NCI-H1930 (cell line): ENCODE results near the gene REV1.
"Not testable (repeated sequence)": the region's sequence is repeated elsewhere in the genome, so short reads cannot be mapped to it uniquely, and the experiment has no call there.

ENCODE experiments used
- DNase-seq, 2 experiments: peaks; one replicate each; lab custom pipeline; 2025; lab: John Stamatoyannopoulos, UW

REV1 gene

DNA sequence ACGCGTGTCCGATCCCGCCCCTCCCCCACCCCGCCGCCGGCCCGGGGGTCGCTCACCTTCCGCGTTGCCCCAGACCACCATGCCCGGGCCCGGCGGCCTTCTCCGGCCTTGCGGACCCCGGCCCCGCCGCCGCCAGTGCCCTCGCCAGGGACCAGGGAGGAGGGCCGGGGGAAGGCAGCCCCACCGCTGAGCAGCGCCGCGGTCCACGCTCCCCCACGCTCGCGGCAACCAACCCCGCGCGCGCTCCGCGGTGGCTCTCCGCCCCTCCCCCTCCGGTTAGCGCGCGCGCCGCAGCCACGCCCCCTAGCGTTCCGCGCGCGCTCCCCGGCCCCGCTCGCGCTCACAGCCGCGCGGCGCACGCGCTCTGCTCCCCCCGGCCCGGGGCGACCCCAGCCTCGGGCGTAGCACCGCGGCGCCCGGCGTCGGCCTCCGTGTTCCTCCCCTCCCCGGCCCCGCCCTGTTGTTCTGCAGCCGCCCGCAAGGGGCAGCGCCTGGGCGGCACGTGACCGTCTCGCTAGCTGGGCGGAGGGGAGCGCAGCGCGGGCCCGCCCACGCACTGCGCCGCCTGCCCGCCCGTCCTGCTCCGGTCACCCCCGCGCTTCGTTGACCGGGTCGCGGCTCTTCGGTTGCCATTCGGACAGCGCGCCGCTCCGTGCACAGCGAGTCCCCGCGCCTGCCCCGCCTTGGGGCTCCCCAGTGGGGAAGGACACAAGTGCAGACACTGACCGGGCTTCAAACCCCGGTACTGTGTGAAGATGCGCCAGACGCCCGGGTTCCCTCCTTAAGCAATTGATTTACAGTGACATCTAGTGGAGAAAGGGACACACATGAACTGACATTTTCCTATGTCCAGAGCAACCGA is at the start of gene REV1:
Gene REV1, minus strand, starts transcription at position 257 of the 862 bp plus-strand sequence. CDS start 25,042 bp downstream, outside the sequence.
- DNase-seq = peak; percentile 89 to 95

DNA sequence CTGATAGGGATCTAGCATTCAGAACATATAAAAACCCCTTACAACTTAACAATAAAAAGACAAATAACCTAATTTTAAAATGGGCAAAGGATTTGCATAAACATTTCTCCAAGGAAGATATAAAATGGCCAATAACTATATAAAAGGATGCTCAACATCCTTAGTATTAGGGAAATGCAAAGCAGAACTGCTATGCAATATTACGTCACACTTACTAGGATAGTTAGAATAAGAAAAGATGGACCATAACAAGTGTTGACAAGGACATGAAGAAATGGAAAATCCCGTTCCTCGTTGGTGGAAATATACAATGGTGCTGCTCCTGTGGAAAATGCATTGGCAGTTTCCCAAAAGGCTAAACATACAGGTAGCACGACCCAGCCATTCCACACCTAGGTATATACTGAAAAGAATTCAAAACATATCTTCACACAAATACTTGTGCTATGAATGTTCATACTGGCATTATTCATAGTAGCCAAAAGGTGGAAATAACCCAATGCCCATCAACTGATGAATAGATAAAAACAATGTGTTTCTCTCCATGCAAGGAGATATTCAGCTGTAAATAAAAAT is 48.2 kb upstream of the REV1 start:
- DNase-seq = no peak

DNA sequence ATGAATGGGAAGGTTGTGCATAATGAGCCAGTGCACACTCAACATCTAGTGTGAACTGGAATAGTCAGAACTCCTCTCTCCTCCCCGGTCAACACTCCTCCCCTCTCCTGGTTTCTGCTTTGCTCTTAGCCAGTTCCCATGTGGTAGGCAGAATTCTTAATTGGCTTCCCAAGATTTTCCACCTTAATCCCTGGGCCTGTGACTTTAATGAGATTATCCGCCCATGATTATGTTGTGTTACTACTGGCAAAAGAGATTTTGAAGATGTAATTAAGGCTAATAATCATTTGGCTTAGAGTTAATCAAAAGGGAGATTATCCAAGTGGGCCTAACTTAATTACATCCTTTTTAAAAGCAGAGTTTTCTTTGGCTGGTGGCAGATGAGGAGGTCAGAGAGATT is 34.2 kb upstream of the REV1 start:
- no peak for DNase-seq

DNA sequence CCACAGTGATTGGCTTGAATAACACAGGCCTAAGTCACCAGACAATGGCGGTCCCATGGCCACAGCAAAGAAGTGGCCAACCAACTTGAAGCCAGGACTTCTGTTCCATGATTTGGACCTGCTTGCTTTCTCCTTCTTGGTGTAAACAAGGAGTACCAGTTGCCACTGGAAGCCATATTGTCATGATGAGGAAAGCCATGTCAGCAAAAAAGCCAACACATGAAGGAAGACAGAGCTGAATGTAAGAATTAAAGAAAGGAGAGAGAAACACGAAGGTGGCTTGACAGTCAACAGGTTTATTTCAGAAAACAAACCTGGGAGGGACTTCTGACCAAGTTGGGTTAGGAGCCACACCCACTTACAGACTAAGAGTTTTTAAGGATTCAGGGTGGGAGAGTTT is 32.3 kb upstream of the REV1 start:
- no peak for DNase-seq

DNA sequence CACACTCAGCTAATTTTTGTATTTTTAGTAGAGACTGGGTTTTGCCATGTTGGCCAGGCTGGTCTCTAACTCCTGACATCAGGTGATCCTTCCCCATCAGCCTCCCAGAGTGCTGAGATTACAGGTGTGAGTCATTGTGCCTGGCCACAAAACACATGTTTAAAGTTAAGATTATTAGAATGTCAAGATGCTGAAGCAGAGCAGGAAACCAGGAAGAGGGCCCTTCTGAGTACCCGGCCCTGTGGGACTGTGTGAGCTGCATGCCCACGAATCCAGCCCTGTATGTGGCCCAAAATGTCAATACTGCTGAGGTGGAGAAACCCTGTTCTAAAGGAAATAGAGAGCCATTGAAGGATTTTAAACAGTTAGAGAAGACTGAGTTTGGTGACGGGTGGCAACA is 31.0 kb upstream of the REV1 start:
- DNase-seq = no peak

DNA sequence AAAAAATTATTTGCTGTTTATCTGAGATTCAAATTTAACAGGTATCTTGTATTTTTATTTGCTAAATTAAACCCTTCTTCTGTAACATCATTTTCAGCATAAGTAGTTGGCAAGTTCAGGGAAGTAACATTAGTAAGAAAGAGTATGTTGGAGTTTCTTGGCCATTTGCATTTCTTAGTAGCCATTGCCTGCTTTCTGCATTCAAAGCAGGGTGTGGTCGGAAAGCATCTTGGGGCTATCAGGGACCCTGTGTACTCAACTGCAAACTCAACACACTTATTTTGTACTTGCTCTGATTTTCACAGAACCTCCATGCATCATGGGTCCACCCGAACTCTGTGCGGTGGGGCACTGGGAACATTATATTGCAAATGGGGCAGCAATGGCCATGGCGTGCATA is 30.4 kb upstream of the REV1 start:
- DNase-seq = no peak

DNA sequence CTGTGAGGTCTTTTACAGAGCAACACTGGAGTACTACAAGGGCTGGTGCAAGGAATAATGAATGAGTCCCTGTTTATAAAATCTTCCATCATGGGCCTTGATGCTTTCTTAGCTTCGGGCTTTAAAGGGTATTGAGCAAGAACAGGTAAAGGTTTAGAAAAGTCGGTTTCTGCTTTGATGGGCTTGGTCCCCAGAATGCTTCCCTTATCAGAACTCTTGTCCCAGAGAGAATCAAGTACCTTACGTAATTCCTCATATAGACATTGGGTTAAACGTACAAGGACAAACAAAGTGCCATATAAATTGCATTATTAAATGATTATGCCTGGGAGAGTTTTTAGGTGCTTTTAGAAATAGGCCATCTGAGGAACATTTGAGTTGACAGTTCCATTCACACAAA is 24.5 kb upstream of the REV1 start:
- no peak for DNase-seq

DNA sequence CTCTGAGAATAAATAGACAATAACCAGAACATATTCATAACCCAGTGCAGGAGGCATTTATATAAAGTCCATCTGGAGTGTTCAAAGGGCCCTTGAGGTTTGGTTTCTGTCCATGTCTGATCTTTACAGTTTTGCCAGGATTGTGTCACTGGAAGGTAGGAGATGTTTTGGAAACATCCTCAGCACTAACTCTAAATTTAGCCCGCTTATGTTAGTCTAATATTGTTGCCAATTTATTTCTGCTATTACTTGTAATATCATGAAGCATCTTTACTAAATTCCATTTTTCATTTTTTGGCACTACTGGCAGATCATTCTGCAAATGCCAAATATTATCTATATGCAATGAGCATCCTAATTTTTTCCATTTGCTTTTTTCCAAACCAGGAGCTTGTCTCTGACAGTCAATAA is 22.4 kb upstream of the REV1 start:
- no peak for DNase-seq

DNA sequence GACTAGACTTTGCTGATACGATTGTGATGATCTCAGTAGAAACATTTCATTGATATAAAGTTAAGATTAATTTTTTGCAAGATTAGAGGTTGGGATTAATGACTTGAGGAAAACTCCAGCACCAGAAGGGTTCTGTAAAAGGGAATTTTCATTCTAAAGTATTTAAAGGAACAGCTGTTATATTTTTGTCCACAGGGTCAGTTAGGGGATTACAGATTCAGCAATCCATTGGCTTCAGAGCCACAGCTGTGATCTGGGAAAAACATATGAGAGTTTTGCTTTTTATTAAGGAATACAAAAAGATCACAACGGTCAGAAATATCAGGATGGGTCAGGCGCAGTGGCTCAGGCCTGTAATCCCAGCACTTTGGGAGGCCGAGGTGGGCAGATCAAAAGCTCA is 19.6 kb upstream of the REV1 start:
- no peak for DNase-seq

DNA sequence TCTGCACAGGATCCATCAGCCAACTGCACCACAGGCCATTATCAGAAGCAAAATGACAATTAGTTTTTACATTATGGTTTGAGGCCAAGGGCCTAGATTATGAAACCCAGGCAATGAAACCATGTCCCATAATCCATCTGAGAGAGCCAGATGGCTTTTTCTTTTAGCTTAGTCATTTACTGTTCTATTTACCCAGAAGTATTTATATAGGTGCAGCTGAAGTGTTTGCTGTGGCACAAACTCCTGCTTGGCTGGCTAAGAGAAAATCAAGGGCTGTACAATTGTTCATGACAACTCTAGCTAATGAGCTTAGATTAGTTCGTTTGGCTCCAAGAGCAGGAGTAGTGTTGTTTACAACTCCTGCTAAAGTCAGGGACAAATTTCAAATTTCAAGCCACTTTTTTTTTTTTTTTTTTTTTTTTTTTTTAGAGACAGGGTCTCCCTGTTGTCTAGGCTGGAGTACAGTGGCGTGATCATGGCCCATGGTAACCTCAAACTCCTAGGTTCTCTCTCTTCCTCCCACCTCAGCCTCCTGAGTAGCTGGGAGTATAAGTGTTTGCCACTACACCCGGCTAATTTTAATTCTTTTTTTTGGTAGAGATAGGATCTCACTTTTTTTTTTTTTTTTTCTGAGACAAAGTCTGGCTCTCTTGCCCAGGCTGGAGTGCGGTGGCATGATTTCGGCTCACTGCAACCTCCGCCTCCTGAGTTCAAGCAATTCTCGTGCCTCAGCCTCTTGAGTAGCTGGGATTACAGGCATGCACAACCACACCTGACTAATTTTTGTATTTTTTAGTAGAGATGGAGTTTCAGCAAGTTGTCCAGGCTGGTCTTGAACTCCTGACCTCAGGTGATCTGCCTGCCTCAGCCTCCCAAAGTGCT is 18.4 kb upstream of the REV1 start:
- DNase-seq = peak; percentile 75 to 79

DNA sequence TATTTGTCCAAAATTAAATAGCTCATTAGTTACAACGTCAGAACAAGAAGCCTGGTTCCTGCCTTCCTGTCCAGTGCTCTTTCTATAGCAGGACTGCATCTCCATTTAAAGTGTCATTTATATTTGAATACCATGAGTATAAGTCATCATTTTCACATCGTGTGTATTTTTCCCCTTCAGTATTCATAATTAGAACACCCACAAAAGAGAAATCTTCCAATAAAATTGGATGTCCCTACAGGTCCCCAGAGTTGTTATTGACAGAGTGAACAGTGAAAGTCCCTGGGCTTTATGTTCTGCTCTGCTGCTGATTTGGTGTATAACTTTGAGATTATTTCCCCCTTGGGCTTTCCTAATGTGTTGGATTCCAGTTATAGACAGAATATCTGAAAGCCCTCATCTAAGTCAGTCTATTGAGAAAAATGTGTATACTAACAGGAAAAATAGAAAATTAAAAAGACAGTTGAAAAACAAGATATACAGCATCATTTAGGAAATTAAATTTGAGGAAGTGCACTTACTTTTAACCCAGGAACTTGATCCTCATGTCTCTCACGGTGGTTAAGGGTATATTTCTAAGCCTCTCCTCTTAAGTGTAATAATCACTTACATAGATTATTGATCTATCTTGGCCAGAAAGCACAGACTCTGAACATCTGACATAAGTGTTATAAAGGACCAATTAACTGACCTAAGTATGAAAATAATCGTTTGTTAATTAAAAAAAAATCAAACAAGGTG is 15.2 kb upstream of the REV1 start:
- DNase-seq = no peak

DNA sequence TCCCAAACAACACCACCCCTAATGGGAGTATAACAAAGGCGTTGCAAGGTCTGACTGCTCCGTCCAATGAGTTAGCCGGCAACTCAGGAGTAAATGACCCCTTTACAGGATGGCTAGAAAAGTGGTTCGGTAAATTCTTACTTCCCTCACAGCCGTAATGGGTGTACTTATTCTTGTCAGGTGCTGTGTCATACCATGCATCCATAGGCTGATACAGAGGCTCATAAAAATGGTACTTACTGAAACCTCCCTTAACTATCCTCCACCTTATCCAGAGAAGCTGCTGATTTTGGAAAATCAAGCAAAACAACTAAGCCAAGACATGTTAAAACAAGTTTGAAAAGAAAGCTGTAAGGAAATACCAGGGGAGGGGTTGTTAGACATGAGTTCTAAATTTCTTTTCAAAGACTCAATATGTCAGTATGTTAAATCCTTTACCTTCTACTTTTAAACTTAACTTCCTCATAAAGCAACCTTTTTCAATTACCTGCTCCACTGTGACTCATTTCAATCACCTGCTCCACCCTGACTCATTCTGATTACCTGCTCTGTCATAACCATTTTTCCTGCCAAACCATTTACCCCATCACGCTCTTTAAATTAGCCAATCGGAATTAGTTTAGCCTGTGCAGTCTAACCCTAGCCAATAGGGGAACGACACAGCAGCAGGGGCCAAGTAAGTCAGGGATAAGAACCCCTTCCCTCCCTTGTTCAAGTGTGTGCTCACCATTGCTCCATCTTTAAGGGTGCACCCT is 14.0 kb upstream of the REV1 start:
- not testable (repeated sequence) for DNase-seq

DNA sequence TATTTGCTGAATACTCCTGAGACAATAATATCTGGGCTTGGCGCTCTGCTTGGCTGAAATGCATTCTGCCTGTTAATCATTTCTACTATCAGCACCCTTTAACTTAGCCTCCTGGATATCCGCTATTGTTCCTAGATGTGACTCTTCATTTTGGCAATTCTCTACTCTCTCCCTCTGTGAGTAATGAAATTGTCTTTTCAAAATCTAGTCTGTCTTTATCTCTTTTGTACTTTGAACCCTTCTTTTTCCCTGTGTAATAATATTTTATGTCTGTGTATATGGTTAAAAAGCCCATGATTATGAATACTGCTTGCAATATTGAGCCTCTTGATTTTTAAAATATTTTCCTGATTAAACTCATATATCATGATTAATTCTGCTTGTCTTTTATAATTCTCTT is 6.2 kb upstream of the REV1 start:
- no peak for DNase-seq

DNA sequence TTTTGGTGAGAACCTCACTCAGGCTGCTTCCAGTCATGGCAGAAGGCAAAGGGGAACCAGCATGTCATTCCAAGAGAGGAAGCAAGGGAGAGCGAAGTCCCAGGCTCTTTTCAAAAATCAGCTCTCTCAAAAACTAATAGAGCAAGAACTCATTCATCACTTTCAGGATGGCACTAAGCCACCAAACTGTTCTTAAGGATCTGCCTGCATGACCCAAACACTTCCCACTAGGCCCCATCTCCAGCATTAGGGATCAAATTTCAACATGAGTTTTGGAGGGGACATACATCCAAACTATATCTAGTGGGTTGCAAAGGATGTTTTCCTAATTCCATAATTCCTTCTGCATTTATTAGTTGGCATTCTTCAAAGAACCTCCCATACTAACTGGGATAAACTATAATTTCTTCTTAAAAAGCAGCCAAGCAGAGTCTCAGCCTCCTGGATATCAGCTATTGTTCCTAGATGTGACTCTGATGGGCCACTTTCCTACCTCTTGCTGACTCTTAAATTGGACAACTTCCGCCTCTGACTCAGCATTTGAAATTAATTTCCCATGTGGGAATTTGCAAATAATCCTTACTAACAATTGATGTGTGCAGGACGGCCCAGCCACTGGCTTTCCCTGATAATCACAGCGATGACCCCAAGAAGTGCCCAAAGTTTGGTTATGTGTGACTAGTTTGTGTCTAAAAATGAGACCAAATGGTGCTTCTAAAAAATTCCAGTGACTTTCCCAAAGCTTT is 5.5 kb upstream of the REV1 start:
- DNase-seq = no peak

DNA sequence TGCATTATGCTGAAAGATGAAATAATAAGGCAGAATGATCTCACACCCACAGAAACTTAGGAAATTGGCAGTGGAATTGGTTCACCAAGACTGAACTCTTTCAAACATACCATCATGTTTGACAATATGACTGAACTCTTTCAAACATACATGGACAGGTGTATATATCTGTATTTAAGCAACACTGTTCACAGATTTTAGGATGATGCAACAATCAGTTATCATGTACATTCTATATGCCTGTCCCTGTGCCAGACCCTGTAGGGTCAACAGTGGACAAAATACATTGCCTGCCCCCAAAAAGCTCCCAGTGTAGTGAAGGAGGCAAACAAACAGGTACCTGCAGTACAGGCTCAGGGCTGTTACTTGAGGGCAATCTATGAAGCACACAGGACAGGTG is 2.9 kb upstream of the REV1 start:
- no peak for DNase-seq

DNA sequence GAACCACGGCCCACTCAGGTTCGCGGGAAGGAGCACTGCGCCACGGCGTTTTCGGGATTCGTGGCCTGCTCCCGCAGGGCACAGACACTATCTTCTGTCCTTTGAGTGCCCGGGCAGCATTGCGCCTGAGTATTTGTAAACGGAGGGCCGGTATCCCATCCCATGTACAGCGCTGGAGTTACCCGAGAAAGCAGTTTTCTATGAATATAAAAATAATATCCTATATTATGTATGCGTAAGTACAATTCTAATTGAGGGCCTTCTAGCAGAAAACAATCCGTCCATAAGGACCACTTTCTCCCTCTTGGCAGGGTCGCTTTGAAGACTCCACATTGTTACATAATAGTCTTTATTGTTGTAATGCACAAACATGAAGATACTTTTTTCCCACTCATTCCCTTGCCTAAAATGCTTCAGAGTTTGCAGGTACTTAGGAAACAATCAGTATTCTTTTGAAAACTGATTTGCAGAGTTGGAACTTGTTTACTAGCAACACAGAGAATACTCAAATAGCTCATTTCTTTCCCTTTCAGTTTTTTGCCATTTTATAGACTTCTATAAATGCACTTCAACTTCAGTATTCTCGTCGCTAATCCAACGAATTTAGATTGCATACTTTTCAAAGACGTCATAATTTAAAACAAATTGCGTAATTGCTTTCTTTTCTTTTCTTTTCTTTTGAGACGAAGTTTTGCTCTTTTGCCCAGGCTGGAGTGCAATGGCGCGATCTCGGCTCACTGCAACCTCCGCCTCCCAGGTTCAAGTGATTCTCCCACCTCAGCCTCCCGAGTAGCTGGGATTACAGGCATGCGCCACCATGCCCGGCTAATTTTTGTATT is 1.0 kb upstream of the REV1 start:
- no peak for DNase-seq

DNA sequence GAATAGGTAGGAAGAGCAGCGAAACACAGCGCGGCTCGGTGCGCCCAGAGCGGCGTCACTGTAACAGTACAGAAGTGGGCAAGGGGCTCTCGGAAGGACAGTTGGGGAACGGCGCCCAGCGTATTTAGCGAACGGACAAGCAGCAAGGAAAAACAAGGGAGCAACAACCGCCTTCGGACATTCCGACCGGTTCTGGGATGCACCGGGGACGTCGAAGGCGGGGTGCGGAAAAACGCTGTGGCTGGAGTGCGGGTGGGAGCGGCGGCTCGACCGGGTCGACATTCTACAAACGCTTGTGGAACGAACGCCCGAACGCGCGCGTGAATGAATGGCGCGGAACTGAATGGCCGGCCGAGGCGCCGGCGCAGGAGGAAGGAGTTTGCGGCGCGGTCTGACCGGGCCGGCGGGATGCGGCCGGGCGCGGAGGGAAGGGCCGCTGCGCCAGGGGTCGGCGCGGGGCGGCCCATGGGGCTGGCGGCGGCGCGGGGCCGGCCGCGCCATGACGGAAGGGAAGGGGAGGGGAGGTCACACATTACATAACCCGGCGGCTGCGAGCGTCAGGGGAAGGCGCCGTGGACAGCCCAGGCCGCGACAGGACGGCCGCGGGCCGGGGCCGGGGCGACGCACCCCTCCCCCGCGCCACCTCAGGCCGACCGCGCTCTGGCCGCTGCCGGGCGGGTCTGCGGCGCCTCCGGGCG is 605 bp downstream of the REV1 start:
- DNase-seq = peak; percentile 40 to 45

DNA sequence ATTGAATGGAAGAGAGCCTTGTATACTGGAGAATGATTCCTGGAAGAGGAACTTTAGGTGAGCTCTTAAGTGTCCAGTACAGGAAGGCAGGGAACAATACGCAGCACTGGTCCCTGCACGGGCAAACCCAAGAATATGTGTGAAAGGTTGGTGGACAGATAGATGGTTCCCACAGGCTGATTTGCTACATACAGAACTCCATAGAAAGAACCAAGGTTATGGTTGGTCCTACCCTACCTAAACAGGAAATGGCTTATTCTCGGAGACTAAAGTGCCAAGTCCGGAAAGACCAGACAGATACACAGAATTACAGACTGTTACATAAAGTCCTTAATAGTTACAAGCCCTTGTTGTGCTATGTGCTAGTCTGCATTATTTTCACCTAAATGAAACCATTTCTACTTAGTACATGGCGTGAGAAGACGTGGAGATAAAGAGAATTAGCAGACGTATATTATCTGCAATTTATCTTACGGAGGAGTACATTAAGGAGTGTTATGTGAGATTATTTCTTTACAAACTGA is 1.2 kb downstream of the REV1 start:
- no peak for DNase-seq

DNA sequence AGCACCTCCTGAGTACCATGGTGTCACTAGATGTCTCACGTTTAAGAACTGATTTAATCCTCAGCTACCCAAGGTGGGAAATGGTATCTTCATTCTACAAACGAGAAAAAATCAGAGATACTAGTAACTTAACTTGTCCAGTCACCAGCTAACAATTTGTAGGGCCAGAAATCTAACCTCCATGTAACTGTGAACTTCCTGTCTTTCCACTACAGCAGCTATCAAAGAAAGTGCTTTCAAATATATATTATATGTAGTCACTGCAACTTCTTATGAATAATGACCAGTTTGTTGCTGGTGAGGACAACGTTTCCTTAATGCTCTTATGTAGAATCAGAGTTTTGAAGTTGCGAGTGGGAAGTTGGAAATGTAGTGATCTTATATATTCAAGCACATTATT is 1.9 kb downstream of the REV1 start:
- no peak for DNase-seq
